Kidney glomerular epithelial cell (primary cell): ENCODE data around the gene SNX7.
A peak's percentile ranks its signal among the peaks of the same experiment; 100 is the strongest.

Source experiments
- DNase-seq: peaks from one replicate; lab custom pipeline; 2025; lab: John Stamatoyannopoulos, UW

Gene SNX7

GRCh38 chr1:98698625-98699024 lies 37.1 kb downstream of the SNX7 start:
- no peak for DNase-seq

GRCh38 chr1:98700228-98700627 lies 38.7 kb downstream of the SNX7 start:
- DNase-seq, result no peak

- DNase-seq, result no peak
Measured at GRCh38 chr1:98702976-98703375, 41.5 kb downstream of the SNX7 start.

- no peak for DNase-seq
Measured at GRCh38 chr1:98704474-98704873, 43.0 kb downstream of the SNX7 start.

GRCh38 chr1:98704971-98705370 lies 43.5 kb downstream of the SNX7 start:
- no peak for DNase-seq

GRCh38 chr1:98705591-98705990 lies 44.1 kb downstream of the SNX7 start:
- DNase-seq, result no peak

GRCh38 chr1:98706173-98706843 lies 44.8 kb downstream of the SNX7 start:
- DNase-seq, result no peak

- DNase-seq, result no peak
Measured at GRCh38 chr1:98707556-98707955, 46.0 kb downstream of the SNX7 start.

GRCh38 chr1:98709906-98710305 lies 48.4 kb downstream of the SNX7 start:
- DNase-seq, result no peak

- DNase-seq, result no peak
Measured at GRCh38 chr1:98723574-98723973, 62.1 kb downstream of the SNX7 start.

- DNase-seq, result peak; percentile 34
Measured at GRCh38 chr1:98732985-98733781, 71.7 kb downstream of the SNX7 start.

- DNase-seq, result no peak
Measured at GRCh38 chr1:98733782-98734112, 72.2 kb downstream of the SNX7 start.

- DNase-seq, result no peak
Measured at GRCh38 chr1:98735756-98736155, 74.2 kb downstream of the SNX7 start.

GRCh38 chr1:98737835-98738234 lies 76.3 kb downstream of the SNX7 start:
- no peak for DNase-seq

GRCh38 chr1:98739762-98740161 lies 78.2 kb downstream of the SNX7 start:
- no peak for DNase-seq

GRCh38 chr1:98741164-98741563 lies 79.6 kb downstream of the SNX7 start:
- DNase-seq, result no peak

- no peak for DNase-seq
Measured at GRCh38 chr1:98749152-98749756, 87.7 kb downstream of the SNX7 start.

- no peak for DNase-seq
Measured at GRCh38 chr1:98754176-98754575, 92.7 kb downstream of the SNX7 start.

- no peak for DNase-seq
Measured at GRCh38 chr1:98761219-98761865, 99.8 kb downstream of the SNX7 start.

GRCh38 chr1:98763488-98764150 lies 102.1 kb downstream of the SNX7 start:
- no peak for DNase-seq

GRCh38 chr1:98764485-98764884 lies 103.0 kb downstream of the SNX7 start:
- DNase-seq, result no peak

- DNase-seq, result no peak
Measured at GRCh38 chr1:98766255-98766654, 104.7 kb downstream of the SNX7 start.
